HCT116 (cell line): ENCODE measurements around the gene TMEM53. TPM values are rescaled to one million over a fixed set of nuclear protein-coding genes. Genes with fewer than 3 reads are reported as not detected.

Experiments used
- ATAC-seq: fragments of 200-7000 bp; cut with Tn5 transposase; 2 replicates; pipeline ENCODE4 v1.9.1; 2020; ENCODE audit warnings: mild to moderate bottlenecking, moderate library complexity
- BruUV-seq: library from RNA; stranded (reverse); fragments of 400-500 nt; replicated peaks from 2 replicates; lab custom pipeline; 2021; lab: Mats Ljungman, UMichigan
- CTCF ChIA-PET: fragments of 300-600 bp; sonication (Branson Sonifier 250); formaldehyde crosslinking; loops from one replicate; lab custom pipeline; 2021; ENCODE audit warnings: antibody characterized with exemption; lab: Charles Lee
- POLR2A ChIA-PET: fragments of 300-600, 350-600 bp; sonication (Branson Sonifier 250); formaldehyde crosslinking; loops from one replicate; lab custom pipeline; 2021; ENCODE audit warnings: antibody characterized with exemption; lab: Charles Lee
- RAD21 ChIA-PET, 2 experiments: fragments of 300-600 bp; sonication (Branson Sonifier 250); formaldehyde crosslinking; loops; one replicate each; lab custom pipeline; 2023; ENCODE audit warnings: low total read pairs in 2 of 2; ENCODE audit not compliant: uncharacterized antibody in 2 of 2, unreplicated experiment in 2 of 2, low non-redundant PET in 1 of 2; lab: Charles Lee
- DNase-seq: peaks from one replicate; pipeline ENCODE4 v3.0.0-alpha.2; 2010; ENCODE audit warnings: low read depth, low spot score
- H2AFZ ChIP-seq: fragments of 200-600 bp; shearing (Covaris generic), sonication (generic); 2 replicates; pipeline ENCODE4 v1.6.1; 2017; ENCODE audit warnings: low read depth, mixed run types, mixed read lengths, antibody characterized with exemption, low read length; ENCODE audit not compliant: poor library complexity, severe bottlenecking
- H3K27ac ChIP-seq: 2 replicates; pipeline ENCODE4 v1.5.1; 2012; ENCODE audit warnings: low read depth, low read length
- H3K27me3 ChIP-seq: fragments of 200-600 bp; sonication (generic); 2 replicates; pipeline ENCODE4 v1.6.1; 2016; ENCODE audit warnings: mixed run types, low read length, mixed read lengths; ENCODE audit not compliant: insufficient read depth
- H3K36me3 ChIP-seq, 2 experiments: fragments of 200-500 bp in 1 of 2; fragments of 200-600 bp in 1 of 2; sonication (Bioruptor generic) in 1 of 2; sonication (generic) in 1 of 2; 2 replicates each; pipeline versions ENCODE4 v1.5.1 to v1.6.1; 2014 to 2016; ENCODE audit warnings: low read length in 2 of 2, inconsistent platforms in 1 of 2, mixed read lengths in 1 of 2, mixed run types in 1 of 2; ENCODE audit not compliant: insufficient read depth in 2 of 2, control insufficient read depth in 1 of 2
- H3K4me1 ChIP-seq, 2 experiments: fragments of 200-600 bp in 1 of 2; sonication (generic) in 1 of 2; 2 replicates each; pipeline versions ENCODE4 v1.5.1 to v1.6.1; 2012 to 2017; ENCODE audit warnings: low read length in 2 of 2, inconsistent platforms in 1 of 2, mild to moderate bottlenecking in 1 of 2, mixed read lengths in 1 of 2, mixed run types in 1 of 2, moderate library complexity in 1 of 2; ENCODE audit not compliant: insufficient read depth in 2 of 2, control insufficient read depth in 1 of 2
- H3K4me2 ChIP-seq: fragments of 200-600 bp; sonication (generic); 2 replicates; pipeline ENCODE4 v1.6.1; 2017; ENCODE audit warnings: mixed run types, low read length, mixed read lengths
- H3K4me3 ChIP-seq, 2 experiments: fragments of 200-600 bp in 1 of 2; sonication (generic) in 1 of 2; replicated peaks in 1 of 2; 2 replicates each; pipeline ENCODE4 v1.5.1; 2011 to 2016; ENCODE audit warnings: low read length in 2 of 2, control low read depth in 1 of 2, low read depth in 1 of 2, mild to moderate bottlenecking in 1 of 2, mixed read lengths in 1 of 2, mixed run types in 1 of 2
- H3K79me2 ChIP-seq: fragments of 200-600 bp; sonication (generic); 2 replicates; pipeline ENCODE4 v1.6.1; 2017; ENCODE audit warnings: mild to moderate bottlenecking, mixed run types, low read length, moderate library complexity, mixed read lengths; ENCODE audit not compliant: insufficient read depth
- H3K9ac ChIP-seq: fragments of 200-600 bp; sonication (generic); 2 replicates; pipeline ENCODE4 v1.6.1; 2016; ENCODE audit warnings: low read length, mixed read lengths
- H3K9me2 ChIP-seq: fragments of 200-600 bp; sonication (generic), shearing (Covaris generic); 2 replicates; pipeline ENCODE4 v1.6.1; 2017; ENCODE audit warnings: mixed run types, mild to moderate bottlenecking, moderate library complexity; ENCODE audit not compliant: insufficient read depth
- H3K9me3 ChIP-seq, 2 experiments: fragments of 200-500 bp in 1 of 2; fragments of 200-600 bp in 1 of 2; sonication (Bioruptor generic) in 1 of 2; sonication (generic) in 1 of 2; 2 replicates each; pipeline ENCODE4 v1.6.1; 2014 to 2017; ENCODE audit warnings: low read length in 2 of 2, mixed read lengths in 2 of 2, inconsistent platforms in 1 of 2, low read depth in 1 of 2, mild to moderate bottlenecking in 1 of 2, mixed run types in 1 of 2, moderate library complexity in 1 of 2; ENCODE audit not compliant: control insufficient read depth in 1 of 2, insufficient read depth in 1 of 2
- H4K20me1 ChIP-seq: fragments of 200-600 bp; sonication (generic), shearing (Covaris generic); 2 replicates; pipeline ENCODE4 v1.6.1; 2017; ENCODE audit warnings: mixed run types, mild to moderate bottlenecking, moderate library complexity; ENCODE audit not compliant: insufficient read depth
- CBX3 ChIP-seq: IDR thresholded peaks from 2 replicates; pipeline ENCODE4 v1.6.1; 2012; ENCODE audit warnings: low read depth
- EGR1 ChIP-seq: IDR thresholded peaks from 2 replicates; pipeline ENCODE4 v1.6.1; 2012; ENCODE audit warnings: low read depth
- ELF1 ChIP-seq: IDR thresholded peaks from 2 replicates; pipeline ENCODE4 v1.6.1; 2012; ENCODE audit warnings: low read depth, borderline replicate concordance
- EZH2 ChIP-seq: fragments of 200-600 bp; sonication (generic); IDR thresholded peaks from 2 replicates; pipeline ENCODE4 v1.6.1; 2017; ENCODE audit warnings: antibody characterized with exemption, mixed run types
- EZH2phosphoT487 ChIP-seq: fragments of 200-600 bp; IDR thresholded peaks from 2 replicates; pipeline ENCODE4 v1.6.1; 2018; ENCODE audit warnings: antibody characterized with exemption, borderline replicate concordance
- FOSL1 ChIP-seq: IDR thresholded peaks from 2 replicates; pipeline ENCODE4 v1.6.1; 2012; ENCODE audit warnings: low read depth
- JUND ChIP-seq: IDR thresholded peaks from 2 replicates; pipeline ENCODE4 v1.6.1; 2012
- POLR2A ChIP-seq: IDR thresholded peaks from 2 replicates; pipeline ENCODE4 v1.7.0; 2011; ENCODE audit warnings: borderline replicate concordance; ENCODE audit not compliant: insufficient read depth, insufficient read length; ENCODE audit errors: extremely low read depth
- RAD21 ChIP-seq: IDR thresholded peaks from 2 replicates; pipeline ENCODE4 v1.6.1; 2012; ENCODE audit warnings: low read depth, mild to moderate bottlenecking
- SIN3A ChIP-seq: IDR thresholded peaks from 2 replicates; pipeline ENCODE4 v1.6.1; 2012; ENCODE audit warnings: low read depth
- SRF ChIP-seq: IDR thresholded peaks from 2 replicates; pipeline ENCODE4 v1.6.1; 2012; ENCODE audit warnings: low read depth
- TCF7L2 ChIP-seq: IDR thresholded peaks from 2 replicates; pipeline ENCODE4 v1.7.0; 2011; ENCODE audit warnings: borderline replicate concordance, inconsistent platforms; ENCODE audit not compliant: insufficient read depth, insufficient read length; ENCODE audit errors: extremely low read depth
- YY1 ChIP-seq: IDR thresholded peaks from 2 replicates; pipeline ENCODE4 v1.6.1; 2011; ENCODE audit warnings: low read length, low read depth, moderate library complexity, mild to moderate bottlenecking; ENCODE audit not compliant: insufficient replicate concordance; ENCODE audit errors: extremely low read depth
- ZBTB33 ChIP-seq: IDR thresholded peaks from 2 replicates; pipeline ENCODE4 v1.6.1; 2011; ENCODE audit warnings: mild to moderate bottlenecking, low read length, moderate library complexity; ENCODE audit not compliant: insufficient replicate concordance; ENCODE audit errors: extremely low read depth
- ZFX ChIP-seq: fragments of 450-650 bp; IDR thresholded peaks from 2 replicates; pipeline ENCODE4 v1.6.1; 2017
- ZNF274 ChIP-seq: fragments of 200-500 bp; sonication (Bioruptor generic); IDR thresholded peaks from 2 replicates; pipeline ENCODE4 v1.6.1; 2014; ENCODE audit warnings: mild to moderate bottlenecking, low read depth, low read length, inconsistent platforms
- intact Hi-C: fragments of 100-400 bp; cut with micrococcal nuclease; formaldehyde crosslinking; loops from 2 replicates; pipeline ENCODE4 v1.10.0; 2022
- total RNA-seq: library from RNA; stranded (reverse); gene quantifications from one replicate; pipeline ENCODE4 v1.2.1, GENCODE V29; 2021; ENCODE audit not compliant: unreplicated experiment
- TF ChIP-seq, protein P1 (sequence below): IDR thresholded peaks from 2 replicates; pipeline ENCODE4 v1.6.1; 2012; ENCODE audit warnings: low read depth
- TF ChIP-seq, protein P2 (sequence below): IDR thresholded peaks from 2 replicates; pipeline ENCODE4 v1.6.1; 2012

TMEM53 gene
- total RNA-seq, 1 experiment from 2014 or later: 10.8 TPM

GRCh38 chr1:44663417-44663816 lies 10.9 kb downstream of the TMEM53 start (continued):
- TF ChIP-seq ZFX (no peak), ZNF274 (no peak)
- TF ChIP-seq, protein P1, sequence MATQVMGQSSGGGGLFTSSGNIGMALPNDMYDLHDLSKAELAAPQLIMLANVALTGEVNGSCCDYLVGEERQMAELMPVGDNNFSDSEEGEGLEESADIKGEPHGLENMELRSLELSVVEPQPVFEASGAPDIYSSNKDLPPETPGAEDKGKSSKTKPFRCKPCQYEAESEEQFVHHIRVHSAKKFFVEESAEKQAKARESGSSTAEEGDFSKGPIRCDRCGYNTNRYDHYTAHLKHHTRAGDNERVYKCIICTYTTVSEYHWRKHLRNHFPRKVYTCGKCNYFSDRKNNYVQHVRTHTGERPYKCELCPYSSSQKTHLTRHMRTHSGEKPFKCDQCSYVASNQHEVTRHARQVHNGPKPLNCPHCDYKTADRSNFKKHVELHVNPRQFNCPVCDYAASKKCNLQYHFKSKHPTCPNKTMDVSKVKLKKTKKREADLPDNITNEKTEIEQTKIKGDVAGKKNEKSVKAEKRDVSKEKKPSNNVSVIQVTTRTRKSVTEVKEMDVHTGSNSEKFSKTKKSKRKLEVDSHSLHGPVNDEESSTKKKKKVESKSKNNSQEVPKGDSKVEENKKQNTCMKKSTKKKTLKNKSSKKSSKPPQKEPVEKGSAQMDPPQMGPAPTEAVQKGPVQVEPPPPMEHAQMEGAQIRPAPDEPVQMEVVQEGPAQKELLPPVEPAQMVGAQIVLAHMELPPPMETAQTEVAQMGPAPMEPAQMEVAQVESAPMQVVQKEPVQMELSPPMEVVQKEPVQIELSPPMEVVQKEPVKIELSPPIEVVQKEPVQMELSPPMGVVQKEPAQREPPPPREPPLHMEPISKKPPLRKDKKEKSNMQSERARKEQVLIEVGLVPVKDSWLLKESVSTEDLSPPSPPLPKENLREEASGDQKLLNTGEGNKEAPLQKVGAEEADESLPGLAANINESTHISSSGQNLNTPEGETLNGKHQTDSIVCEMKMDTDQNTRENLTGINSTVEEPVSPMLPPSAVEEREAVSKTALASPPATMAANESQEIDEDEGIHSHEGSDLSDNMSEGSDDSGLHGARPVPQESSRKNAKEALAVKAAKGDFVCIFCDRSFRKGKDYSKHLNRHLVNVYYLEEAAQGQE: no peak

DNA sequence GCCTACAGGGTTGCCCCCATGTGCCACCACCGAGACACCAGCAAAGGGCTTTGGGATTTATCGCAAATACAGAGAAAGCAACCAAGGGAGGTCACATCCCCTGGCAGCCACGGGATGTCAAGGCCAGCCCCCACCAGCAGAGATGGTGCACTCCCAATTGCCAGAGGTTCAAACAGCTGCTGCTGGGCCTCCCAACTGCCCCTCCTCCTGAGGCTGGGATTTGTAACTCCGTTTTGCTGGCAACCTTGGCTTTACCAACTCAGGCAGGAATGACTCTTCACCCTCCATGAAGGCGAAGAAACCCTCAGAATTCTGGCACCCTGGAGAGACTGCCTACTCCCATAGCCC lies 11.6 kb downstream of the TMEM53 start:
- CTCF ChIA-PET: interaction anchor here (2.9 kb wide), 1 partner anchor 10 kb away, joined by 10 read pairs; no protein-coding TSS in a partner anchor
- Histone ChIP-seq H3K4me2 (no peak overlapping the region), H2AFZ (no peak overlapping the region), H3K9me2 (no peaks in the 10 kb centered on the region), H3K79me2 (no peaks in the 10 kb centered on the region), H4K20me1 (no peaks in the 10 kb centered on the region), H3K9ac (no peak overlapping the region), H3K27ac (no peak overlapping the region), H3K36me3 (no peaks in the 10 kb centered on the region), H3K4me1 (no peaks in the 10 kb centered on the region), H3K9me3 (no peaks in the 10 kb centered on the region), H3K27me3 (no peaks in the 10 kb centered on the region)
- ATAC-seq: no peak
- POLR2A ChIA-PET: no interaction called here
- no TSS peak for BruUV-seq
- intact Hi-C loops: no loop called here
- DNase-seq: no peak
- RAD21 ChIA-PET: no interaction called here
- TF ChIP-seq ZBTB33 (no peak), EZH2phosphoT487 (no peak), SRF (no peak), ZNF274 (no peak), EGR1 (no peak), CBX3 (no peak), TCF7L2 (no peak), EZH2 (no peak), POLR2A (no peak), JUND (no peak), SIN3A (no peak), RAD21 (no peak), FOSL1 (no peak), YY1 (no peak), ELF1 (no peak)
- TF ChIP-seq, protein P2, sequence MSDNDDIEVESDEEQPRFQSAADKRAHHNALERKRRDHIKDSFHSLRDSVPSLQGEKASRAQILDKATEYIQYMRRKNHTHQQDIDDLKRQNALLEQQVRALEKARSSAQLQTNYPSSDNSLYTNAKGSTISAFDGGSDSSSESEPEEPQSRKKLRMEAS: no peak
- TF ChIP-seq, protein P1: no peak
- TF ChIP-seq, all 23 proteins: peak for 0
- no peak overlapping the region for H3K4me3 ChIP-seq
